ENCODE measurements around the gene TTC34.

GRCh38 chr1:2610036-2610959 is 191.2 kb downstream of the TTC34 start:
- TF ChIP-seq GATA2 (IDR thresholded peaks at IDR 0.05; ENCODE audit: low read depth, low read length) = no peak
- TF ChIP-seq GATA3 (IDR thresholded peaks at IDR 0.05; ENCODE audit: low read depth, low read length) = no peak
